Measurements from ENCODE around the gene CTNNBIP1.

DNA sequence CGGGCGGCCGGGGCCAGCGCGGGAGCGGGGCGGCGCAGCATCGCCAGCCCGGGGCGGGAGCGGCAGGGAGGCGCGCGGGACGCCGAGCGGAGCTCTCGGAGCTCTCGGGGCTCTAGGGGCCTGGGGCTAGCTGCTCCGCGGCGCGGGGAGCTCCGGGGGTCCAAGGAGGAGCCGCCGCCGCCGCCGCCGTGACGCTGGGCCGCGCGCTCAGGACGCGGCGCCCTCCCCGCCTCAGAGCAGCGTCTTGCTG is 86.5 kb downstream of the CTNNBIP1 start:
- TF ChIP-seq POLR2A (IDR thresholded peaks at IDR 0.05), result peak in 1 of 2 donors; percentile 77
- TF ChIP-seq, protein P1, sequence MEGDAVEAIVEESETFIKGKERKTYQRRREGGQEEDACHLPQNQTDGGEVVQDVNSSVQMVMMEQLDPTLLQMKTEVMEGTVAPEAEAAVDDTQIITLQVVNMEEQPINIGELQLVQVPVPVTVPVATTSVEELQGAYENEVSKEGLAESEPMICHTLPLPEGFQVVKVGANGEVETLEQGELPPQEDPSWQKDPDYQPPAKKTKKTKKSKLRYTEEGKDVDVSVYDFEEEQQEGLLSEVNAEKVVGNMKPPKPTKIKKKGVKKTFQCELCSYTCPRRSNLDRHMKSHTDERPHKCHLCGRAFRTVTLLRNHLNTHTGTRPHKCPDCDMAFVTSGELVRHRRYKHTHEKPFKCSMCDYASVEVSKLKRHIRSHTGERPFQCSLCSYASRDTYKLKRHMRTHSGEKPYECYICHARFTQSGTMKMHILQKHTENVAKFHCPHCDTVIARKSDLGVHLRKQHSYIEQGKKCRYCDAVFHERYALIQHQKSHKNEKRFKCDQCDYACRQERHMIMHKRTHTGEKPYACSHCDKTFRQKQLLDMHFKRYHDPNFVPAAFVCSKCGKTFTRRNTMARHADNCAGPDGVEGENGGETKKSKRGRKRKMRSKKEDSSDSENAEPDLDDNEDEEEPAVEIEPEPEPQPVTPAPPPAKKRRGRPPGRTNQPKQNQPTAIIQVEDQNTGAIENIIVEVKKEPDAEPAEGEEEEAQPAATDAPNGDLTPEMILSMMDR (IDR thresholded peaks at IDR 0.05), result no peak
